ENCODE results near the gene SLC25A25. TPM values are rescaled to one million over a fixed set of nuclear protein-coding genes. Genes with fewer than 3 reads are reported as not detected.

SLC25A25 gene
- total and polyA plus RNA-seq, 2 donors (not counting 3 experiments of a cell fraction or from before 2014, with no cell fraction given) = 18.1 to 20.2 TPM

DNA sequence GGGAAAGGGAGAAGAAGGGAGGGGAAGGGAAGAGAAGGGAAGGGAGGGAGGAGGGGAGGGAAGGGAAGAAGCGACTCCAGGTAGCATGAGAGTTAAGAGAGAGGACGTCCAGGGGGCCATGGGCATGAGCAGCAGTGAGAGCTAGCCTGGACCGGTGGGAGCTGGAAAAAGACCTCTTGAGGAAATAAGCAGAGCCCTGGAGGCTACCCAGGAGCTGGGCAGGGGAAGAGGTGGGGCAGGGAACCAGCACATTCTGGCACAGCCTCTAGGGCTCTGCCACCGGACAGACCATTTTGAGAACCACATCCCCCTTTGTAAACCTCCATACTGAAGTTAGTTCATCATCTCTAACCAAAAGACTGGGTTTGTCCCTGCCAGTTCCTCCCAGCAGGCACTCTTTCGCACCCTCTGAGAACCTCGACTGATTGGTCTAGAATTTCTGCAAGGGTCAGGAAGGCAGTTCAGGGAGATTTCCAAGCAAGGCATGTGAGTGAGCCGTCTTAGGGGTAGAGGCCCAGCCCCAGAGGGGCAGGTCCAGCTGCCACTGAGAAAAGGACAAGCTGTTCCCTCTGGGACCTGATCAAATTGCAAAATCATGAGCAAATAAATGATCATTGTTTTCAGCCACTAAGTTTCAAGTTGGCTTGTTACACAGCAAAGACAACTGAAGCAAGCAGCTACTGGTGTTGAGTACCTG, 12.5 kb upstream of the SLC25A25 start:
- H2AFZ ChIP-seq (ENCODE audit: low read depth, low read length) = peak overlapping the region; percentile 34

More for the DNA sequence above, 12.5 kb upstream of the SLC25A25 start:
- H3K79me2 ChIP-seq (ENCODE audit: control insufficient read depth, insufficient read depth, low read length) = no peaks in the 10 kb centered on the region
- no peaks in the 10 kb centered on the region for H3K9me1 ChIP-seq (replicated peaks; ENCODE audit: control insufficient read depth, extremely low read depth, insufficient read depth, low read length)
- peaks cover 2% of the 10 kb centered on the region for H3K4me1 ChIP-seq (ENCODE audit: control insufficient read depth, extremely low read depth, insufficient read depth, low read length)
- H3K36me3 ChIP-seq (ENCODE audit: control insufficient read depth in 2 of 2, extremely low read depth in 1 of 2, insufficient read depth in 2 of 2, low read length in 2 of 2) = no peaks in the 10 kb centered on the region
- no peaks in the 10 kb centered on the region for H4K20me1 ChIP-seq (replicated peaks; ENCODE audit: control insufficient read depth, extremely low read depth, insufficient read depth, low read length)
- no peaks in the 10 kb centered on the region for H3K27me3 ChIP-seq (ENCODE audit: control insufficient read depth in 2 of 2, insufficient read depth in 2 of 2, low read length in 2 of 2)
- H3K9ac ChIP-seq (replicated peaks; ENCODE audit: extremely low read depth, insufficient read depth, low read length) = no peak overlapping the region
- no peak for TF ChIP-seq GATA2 (IDR thresholded peaks at IDR 0.05; ENCODE audit: insufficient read depth, insufficient read length, low read depth, low read length)
- no peak for TF ChIP-seq CTCF (IDR thresholded peaks at IDR 0.05; ENCODE audit: extremely low read depth in 1 of 2, insufficient read depth in 1 of 2, low read depth in 1 of 2, low read length in 2 of 2)
- no peak for TF ChIP-seq POLR2A (IDR thresholded peaks at IDR 0.05; ENCODE audit: low read depth, low read length)
- no peak for TF ChIP-seq EZH2 (IDR thresholded peaks at IDR 0.05; ENCODE audit: borderline replicate concordance, low read depth, low read length, severe bottlenecking)
- no peak for TF ChIP-seq JUN (IDR thresholded peaks at IDR 0.05; ENCODE audit: borderline replicate concordance, insufficient read depth, insufficient read length, low read depth)
- TF ChIP-seq POLR2AphosphoS5 (IDR thresholded peaks at IDR 0.05; ENCODE audit: insufficient read depth, low read depth, low read length) = no peak
- DNase-seq (ENCODE audit: low read depth, low spot score) (no peak), FAIRE-seq (no peak)
- intact Hi-C loops (cut with micrococcal nuclease) = no loop called here
- no peak overlapping the region for H3K4me2 ChIP-seq (ENCODE audit: insufficient read depth, low read length)
- no TSS peak for BruUV-seq (replicated peaks)
- no peaks in the 10 kb centered on the region for H3K9me3 ChIP-seq (replicated peaks; ENCODE audit: control insufficient read depth, insufficient read depth, low read length)
- H3K4me3 ChIP-seq (replicated peaks in 1 of 3; ENCODE audit: insufficient read depth in 1 of 3, low read depth in 1 of 3, low read length in 3 of 3) = no peak overlapping the region
- dilution Hi-C loops (cut with MboI; ENCODE audit: extremely low pct_ligation_motif_present, low sequenced_read_pairs) = no loop called here
- POLR2A ChIA-PET = interaction anchor here (0.7 kb wide), 1 partner anchor 11 kb away, joined by 4 read pairs; the partner anchor contains the start of gene NAIF1
- H3K27ac ChIP-seq (ENCODE audit: insufficient read depth, low read depth, low read length) = no peak overlapping the region
- CTCF ChIA-PET = interaction anchor here (0.7 to 1.2 kb wide), 2 partner anchors 17 to 114 kb away, joined by 3 read pairs; no protein-coding TSS in a partner anchor

All from endothelial cell of umbilical vein (primary cell).